GM12864 (cell line): Measurements from ENCODE around the gene LRFN2.

Source experiments
- DNase-seq: peaks from one replicate; pipeline ENCODE4 v3.0.0-alpha.2; 2011; ENCODE audit warnings: low read depth
- H3K4me3 ChIP-seq: 2 replicates; pipeline ENCODE4 v1.5.1; 2011; ENCODE audit warnings: mild to moderate bottlenecking, low read depth, low read length, control low read depth
- TF ChIP-seq, protein P1 (sequence below): IDR thresholded peaks from 2 replicates; pipeline ENCODE4 v1.5.1; 2011; ENCODE audit warnings: low read depth, mild to moderate bottlenecking, moderate library complexity, low read length, control low read depth, inconsistent platforms; ENCODE audit errors: missing control alignments

Gene LRFN2

GRCh38 chr6:40535110-40535818, 51.9 kb downstream of the LRFN2 start:
- no peak for DNase-seq
- TF ChIP-seq, protein P1, sequence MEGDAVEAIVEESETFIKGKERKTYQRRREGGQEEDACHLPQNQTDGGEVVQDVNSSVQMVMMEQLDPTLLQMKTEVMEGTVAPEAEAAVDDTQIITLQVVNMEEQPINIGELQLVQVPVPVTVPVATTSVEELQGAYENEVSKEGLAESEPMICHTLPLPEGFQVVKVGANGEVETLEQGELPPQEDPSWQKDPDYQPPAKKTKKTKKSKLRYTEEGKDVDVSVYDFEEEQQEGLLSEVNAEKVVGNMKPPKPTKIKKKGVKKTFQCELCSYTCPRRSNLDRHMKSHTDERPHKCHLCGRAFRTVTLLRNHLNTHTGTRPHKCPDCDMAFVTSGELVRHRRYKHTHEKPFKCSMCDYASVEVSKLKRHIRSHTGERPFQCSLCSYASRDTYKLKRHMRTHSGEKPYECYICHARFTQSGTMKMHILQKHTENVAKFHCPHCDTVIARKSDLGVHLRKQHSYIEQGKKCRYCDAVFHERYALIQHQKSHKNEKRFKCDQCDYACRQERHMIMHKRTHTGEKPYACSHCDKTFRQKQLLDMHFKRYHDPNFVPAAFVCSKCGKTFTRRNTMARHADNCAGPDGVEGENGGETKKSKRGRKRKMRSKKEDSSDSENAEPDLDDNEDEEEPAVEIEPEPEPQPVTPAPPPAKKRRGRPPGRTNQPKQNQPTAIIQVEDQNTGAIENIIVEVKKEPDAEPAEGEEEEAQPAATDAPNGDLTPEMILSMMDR, result no peak
- no peak overlapping the region for H3K4me3 ChIP-seq

DNA sequence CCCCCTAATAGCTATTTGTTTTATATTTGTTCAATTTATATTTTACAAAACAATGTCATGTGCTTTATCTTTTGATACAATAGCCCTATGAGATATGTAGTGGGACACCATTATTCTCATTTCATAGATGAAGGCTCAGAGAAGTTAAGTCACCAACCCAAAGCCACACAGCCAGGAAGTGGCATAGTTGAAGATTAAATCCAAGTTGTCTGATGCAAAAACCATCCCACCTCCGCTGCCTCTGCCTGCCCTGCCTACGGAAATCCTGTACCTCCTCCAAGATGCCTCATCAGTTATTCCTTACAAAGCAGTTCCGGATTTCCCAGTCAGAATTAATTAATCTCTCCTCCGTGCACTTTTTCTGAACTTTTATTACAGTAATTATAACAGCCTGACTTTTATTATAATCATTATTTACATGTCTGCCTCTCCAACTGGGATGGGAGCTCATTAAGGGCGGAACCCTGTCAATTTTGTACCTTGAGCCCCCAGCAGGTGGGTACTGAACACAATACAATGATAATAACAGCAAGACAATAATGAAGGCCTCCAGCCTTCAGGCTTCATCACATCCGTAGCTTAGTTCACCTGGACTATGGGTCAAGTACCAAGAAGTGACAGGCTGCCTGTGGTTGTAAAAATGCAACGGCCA, 54.7 kb downstream of the LRFN2 start:
- no peak for DNase-seq
- no peak overlapping the region for H3K4me3 ChIP-seq
- TF ChIP-seq, protein P1, result no peak

GRCh38 chr6:40529919-40530318, 57.2 kb downstream of the LRFN2 start:
- TF ChIP-seq, protein P1, result no peak
- no peak for DNase-seq
- H3K4me3 ChIP-seq, result no peak overlapping the region

GRCh38 chr6:40529040-40529439, 58.1 kb downstream of the LRFN2 start:
- no peak overlapping the region for H3K4me3 ChIP-seq
- TF ChIP-seq, protein P1, result no peak
- DNase-seq, result no peak

DNA sequence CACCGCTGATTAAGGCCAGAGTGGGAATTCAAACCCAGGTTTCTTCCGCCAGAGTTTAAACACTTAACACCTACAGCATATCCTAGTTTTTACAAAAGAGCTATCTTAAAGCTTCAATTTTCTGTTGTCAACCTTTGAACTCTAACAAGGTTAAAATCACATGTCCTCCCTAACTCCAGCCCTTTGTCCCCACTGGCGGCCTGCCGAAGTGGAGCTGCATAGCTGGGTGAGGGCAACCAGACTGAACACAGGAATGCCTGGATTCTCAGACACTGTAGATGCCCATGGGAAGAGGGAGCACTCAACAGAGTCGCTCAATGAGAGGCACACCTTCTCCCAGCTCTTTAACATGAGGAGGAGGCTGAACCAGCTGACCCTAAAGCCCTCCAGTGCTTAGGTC, 59.1 kb downstream of the LRFN2 start:
- no peak for DNase-seq
- TF ChIP-seq, protein P1, result no peak

DNA sequence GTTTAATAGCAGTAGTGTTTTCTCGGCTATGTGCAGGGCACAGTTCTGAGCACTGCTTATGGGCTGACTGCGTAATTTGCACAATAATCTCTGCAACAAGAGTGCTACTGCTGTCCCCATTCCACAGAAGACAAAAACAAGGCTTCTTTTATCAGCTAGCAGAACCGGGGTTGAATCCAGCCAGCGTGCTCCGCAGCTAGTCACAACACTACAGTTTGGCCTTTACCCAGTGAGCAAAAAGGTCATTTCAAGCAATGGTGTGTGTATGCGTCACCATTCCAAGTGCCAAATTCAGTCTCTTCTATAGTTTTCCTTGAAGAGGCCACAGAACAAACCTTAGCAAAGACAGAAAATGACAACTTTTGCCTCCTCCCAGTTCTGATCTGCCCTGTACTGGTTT, 61.1 kb downstream of the LRFN2 start:
- no peak for DNase-seq
- TF ChIP-seq, protein P1, result no peak
- H3K4me3 ChIP-seq, result no peak overlapping the region

More for the DNA sequence above, 59.1 kb downstream of the LRFN2 start:
- no peak overlapping the region for H3K4me3 ChIP-seq
